Testis (tissue), 3 donors: ENCODE data around the gene EIF3M. TPM values are rescaled to one million over a fixed set of nuclear protein-coding genes. Genes with fewer than 3 reads are reported as not detected.

Source experiments
- DNase-seq: peaks from one replicate; pipeline ENCODE4 v3.0.0-alpha.2; 2019
- H3K27ac ChIP-seq, 2 donors: fragments of 200-600 bp; sonication (generic); one replicate each; pipeline ENCODE4 v1.5.1; 2019
- H3K27me3 ChIP-seq: fragments of 200-600 bp; sonication (generic); one replicate; pipeline ENCODE4 v1.5.1; 2019
- H3K36me3 ChIP-seq: fragments of 200-600 bp; sonication (generic); one replicate; pipeline ENCODE4 v1.5.1; 2017; ENCODE audit warnings: low read depth; ENCODE audit errors: missing control alignments
- H3K4me1 ChIP-seq: fragments of 200-600 bp; sonication (generic); one replicate; pipeline ENCODE4 v1.5.1; 2019
- H3K4me3 ChIP-seq, 2 donors: fragments of 200-600 bp; sonication (generic); one replicate each; pipeline ENCODE4 v1.5.1; 2017 to 2019
- H3K9me3 ChIP-seq: fragments of 200-600 bp; sonication (generic); one replicate; pipeline ENCODE4 v1.5.1; 2017
- POLR2A ChIP-seq: fragments of 450-650 bp; IDR thresholded peaks from one replicate; pipeline ENCODE4 v1.6.1; 2017; ENCODE audit warnings: antibody characterized with exemption, mild to moderate bottlenecking, moderate library complexity
- WGBS, 2 donors: methylation state at CpG; one replicate each; pipeline ENCODE4 v1.1.5; 2018; 5-methylcytosine and 5-hydroxymethylcytosine counted together
- intact Hi-C: fragments of 100-400 bp; cut with DNase I; formaldehyde crosslinking; loops from one replicate; pipeline ENCODE4 v1.15.1; 2023; ENCODE audit warnings: low total_unique reads
- polyA plus RNA-seq: library from polyadenylated mRNA; stranded (reverse); fragments of 350-450 nt; fragmentation: Illumina TruSeq; extraction: RNeasy Lipid Tissue Mini Kit (QIAGEN cat#74804); gene quantifications from one replicate; pipeline ENCODE4 v1.2.3, GENCODE V29; 2014; ENCODE audit warnings: low read depth, low replicate concordance; ENCODE audit not compliant: insufficient read depth
- total RNA-seq, 2 donors: library from RNA; depleted of rRNA; stranded (reverse); fragments of >200 nt; gene quantifications; one replicate each; pipeline ENCODE4 v1.2.3, GENCODE V29; 2016
- TF ChIP-seq, protein P1 (sequence below), 3 experiments: fragments of 450-650 bp in 2 of 3; fragments of 200-600 bp in 1 of 3; sonication (generic) in 1 of 3; IDR thresholded peaks; one replicate each; pipeline ENCODE4 v1.5.1; 2016 to 2019; ENCODE audit warnings: antibody characterized with exemption in 3 of 3, mild to moderate bottlenecking in 2 of 3, moderate library complexity in 1 of 3

EIF3M gene
- total and polyA plus RNA-seq, 3 donors from 2014 or later, result 221 to 369 (median 228) TPM

DNA sequence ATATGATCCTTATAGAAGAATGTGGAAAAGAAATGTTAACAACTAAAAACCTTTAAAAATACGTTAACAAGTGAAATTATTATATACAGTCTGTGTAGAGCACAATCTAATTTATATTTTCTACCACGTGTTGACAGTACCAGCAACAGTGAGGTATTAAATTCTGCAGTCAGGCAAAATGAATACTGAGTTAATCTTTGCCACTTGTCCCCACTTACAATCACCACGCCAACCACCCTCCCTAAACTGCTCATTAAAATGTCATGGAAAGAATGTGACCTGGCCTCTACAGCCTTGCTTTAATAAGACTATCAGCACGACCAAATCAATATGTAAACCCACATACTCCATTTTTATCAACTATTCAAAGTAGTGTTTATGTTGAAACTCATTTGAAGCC lies 28.5 kb upstream of the EIF3M start:
- Histone ChIP-seq H3K9me3 (no peaks in the 10 kb centered on the region), H3K27me3 (no peaks in the 10 kb centered on the region), H3K27ac (no peak overlapping the region), H3K4me1 (no peaks in the 10 kb centered on the region), H3K36me3 (no peaks in the 10 kb centered on the region), H3K4me3 (no peak overlapping the region)
- no peak for DNase-seq
- TF ChIP-seq, protein P1, sequence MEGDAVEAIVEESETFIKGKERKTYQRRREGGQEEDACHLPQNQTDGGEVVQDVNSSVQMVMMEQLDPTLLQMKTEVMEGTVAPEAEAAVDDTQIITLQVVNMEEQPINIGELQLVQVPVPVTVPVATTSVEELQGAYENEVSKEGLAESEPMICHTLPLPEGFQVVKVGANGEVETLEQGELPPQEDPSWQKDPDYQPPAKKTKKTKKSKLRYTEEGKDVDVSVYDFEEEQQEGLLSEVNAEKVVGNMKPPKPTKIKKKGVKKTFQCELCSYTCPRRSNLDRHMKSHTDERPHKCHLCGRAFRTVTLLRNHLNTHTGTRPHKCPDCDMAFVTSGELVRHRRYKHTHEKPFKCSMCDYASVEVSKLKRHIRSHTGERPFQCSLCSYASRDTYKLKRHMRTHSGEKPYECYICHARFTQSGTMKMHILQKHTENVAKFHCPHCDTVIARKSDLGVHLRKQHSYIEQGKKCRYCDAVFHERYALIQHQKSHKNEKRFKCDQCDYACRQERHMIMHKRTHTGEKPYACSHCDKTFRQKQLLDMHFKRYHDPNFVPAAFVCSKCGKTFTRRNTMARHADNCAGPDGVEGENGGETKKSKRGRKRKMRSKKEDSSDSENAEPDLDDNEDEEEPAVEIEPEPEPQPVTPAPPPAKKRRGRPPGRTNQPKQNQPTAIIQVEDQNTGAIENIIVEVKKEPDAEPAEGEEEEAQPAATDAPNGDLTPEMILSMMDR (IDR thresholded peaks at IDR 0.05), result no peak
- TF ChIP-seq POLR2A, result no peak
- 63 to 70% methylated on average over 4 of the region's 4 CpGs for WGBS, 2 donors
- intact Hi-C loops, result no loop called here

DNA sequence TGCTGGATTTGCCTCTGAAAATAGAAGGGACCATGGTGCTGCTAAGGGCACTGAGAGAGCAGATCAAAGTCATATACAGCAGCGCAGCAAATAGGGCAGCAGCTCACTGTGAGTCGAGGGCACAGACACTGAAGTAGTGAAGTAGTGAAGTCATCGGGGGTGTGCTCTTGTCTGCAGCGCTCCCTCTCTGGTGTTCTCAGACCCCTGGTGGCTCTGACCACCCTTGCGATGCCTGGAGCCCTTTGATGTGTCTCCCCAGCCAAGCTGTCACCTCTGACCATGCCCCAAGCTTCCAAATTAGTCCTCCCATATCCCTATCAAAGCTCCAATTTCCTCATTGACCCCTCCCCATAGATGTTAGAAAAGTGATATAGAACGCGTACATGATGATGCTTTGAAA lies 27.7 kb upstream of the EIF3M start:
- intact Hi-C loops, result no loop called here
- Histone ChIP-seq H3K27me3 (no peaks in the 10 kb centered on the region), H3K4me3 (no peak overlapping the region), H3K9me3 (no peaks in the 10 kb centered on the region), H3K4me1 (no peaks in the 10 kb centered on the region), H3K27ac (no peak overlapping the region), H3K36me3 (no peaks in the 10 kb centered on the region)
- DNase-seq, result no peak
- no peak for TF ChIP-seq POLR2A
- 81 to 86% methylated on average over 7 of the region's 7 CpGs for WGBS, 2 donors

DNA sequence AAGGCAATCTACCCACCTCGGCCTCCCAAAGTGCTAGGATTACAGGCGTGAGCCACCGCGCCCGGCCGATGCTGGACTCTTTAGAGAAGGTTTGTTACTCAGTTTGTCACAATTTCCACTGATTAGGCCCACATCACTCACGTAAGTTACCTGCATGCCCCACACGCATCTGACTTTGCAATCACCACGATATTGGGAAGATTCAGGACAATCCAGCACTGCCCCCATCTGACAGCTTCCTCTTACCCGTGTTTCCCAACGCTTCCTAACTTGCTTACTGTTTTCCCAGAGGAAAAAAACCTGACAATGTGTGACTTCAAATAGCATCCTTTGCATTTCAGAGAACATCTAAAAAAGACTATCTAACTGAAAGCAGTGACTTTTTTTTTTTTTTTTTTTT lies 21.8 kb upstream of the EIF3M start:
- Histone ChIP-seq H3K9me3 (no peaks in the 10 kb centered on the region), H3K4me3 (no peak overlapping the region), H3K4me1 (no peaks in the 10 kb centered on the region), H3K27me3 (no peaks in the 10 kb centered on the region), H3K36me3 (no peaks in the 10 kb centered on the region), H3K27ac (no peak overlapping the region)
- DNase-seq, result no peak
- TF ChIP-seq, protein P1 (IDR thresholded peaks at IDR 0.05), result no peak
- no peak for TF ChIP-seq POLR2A
- intact Hi-C loops, result no loop called here
- 84 to 88% methylated on average over 11 of the region's 11 CpGs for WGBS, 2 donors

DNA sequence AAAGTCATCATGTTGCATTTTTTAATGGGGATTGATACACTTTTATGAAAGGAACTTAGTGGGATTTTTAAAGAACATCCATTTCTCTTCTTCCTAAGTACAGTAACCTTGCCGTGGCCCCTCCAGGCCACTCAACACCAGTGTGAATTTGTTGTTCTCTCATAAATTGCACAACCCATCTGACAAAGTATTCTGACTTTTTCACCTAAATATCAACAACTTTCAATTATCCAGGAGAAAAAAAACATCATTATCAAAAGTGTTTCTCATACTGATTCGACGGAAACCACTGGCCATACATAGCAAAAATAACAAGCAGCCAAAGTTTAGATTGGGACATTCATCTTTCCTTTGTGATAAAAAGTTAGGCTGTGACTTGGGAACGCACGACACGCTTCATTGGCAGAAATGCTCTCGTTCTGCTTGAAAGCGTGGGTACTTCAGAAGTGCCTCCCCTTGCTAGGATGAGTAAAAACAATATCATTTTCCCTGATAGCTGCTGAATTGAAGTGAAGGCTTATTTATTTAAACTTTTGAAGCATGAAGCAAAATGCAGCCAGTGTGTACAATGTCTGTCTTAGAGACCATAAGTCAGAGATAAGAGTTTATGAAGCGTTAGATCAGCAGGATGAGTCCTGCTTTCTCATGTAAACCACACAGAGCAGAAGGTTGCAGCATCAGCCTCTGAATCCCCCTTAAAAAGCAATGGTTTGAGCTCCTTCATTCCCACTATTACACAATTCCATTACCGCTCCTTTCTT lies 20.6 kb upstream of the EIF3M start:
- intact Hi-C loops, result no loop called here

DNA sequence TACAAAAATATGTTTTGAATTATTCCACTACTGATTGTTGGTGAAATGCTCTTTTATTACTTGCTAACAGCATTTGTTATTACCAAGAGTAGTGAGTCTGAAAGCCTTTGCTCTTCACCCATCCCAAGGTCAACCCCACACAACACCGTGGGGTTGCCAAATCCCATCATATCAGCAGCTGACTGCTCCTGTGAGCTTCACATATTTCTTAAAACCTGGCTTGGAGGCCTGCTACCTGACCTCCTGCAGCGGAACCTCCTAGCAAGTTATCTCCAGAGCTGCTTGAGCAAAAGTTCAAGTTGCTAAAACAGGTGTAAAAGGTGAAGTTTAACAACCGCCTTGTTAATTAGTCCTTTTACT lies 20.1 kb upstream of the EIF3M start:
- no peak overlapping the region for H3K27ac ChIP-seq
- H3K36me3 ChIP-seq, result no peaks in the 10 kb centered on the region
- H3K4me1 ChIP-seq, result no peaks in the 10 kb centered on the region
- H3K27me3 ChIP-seq, result no peaks in the 10 kb centered on the region
- DNase-seq, result no peak
- H3K4me3 ChIP-seq, result no peak overlapping the region
- 49 to 64% methylated on average over 3 of the region's 3 CpGs for WGBS, 2 donors
- no peak for TF ChIP-seq POLR2A
- TF ChIP-seq, protein P1 (IDR thresholded peaks at IDR 0.05), result no peak
- intact Hi-C loops, result no loop called here
- H3K9me3 ChIP-seq, result no peaks in the 10 kb centered on the region

More for the DNA sequence above, 20.6 kb upstream of the EIF3M start:
- no peak for DNase-seq
- H3K4me3 ChIP-seq, result no peak overlapping the region
- no peaks in the 10 kb centered on the region for H3K9me3 ChIP-seq
- 58 to 59% methylated on average over 10 of the region's 10 CpGs for WGBS, 2 donors
- H3K27me3 ChIP-seq, result no peaks in the 10 kb centered on the region
- no peak overlapping the region for H3K27ac ChIP-seq
- TF ChIP-seq, protein P1 (IDR thresholded peaks at IDR 0.05), result no peak
- no peak for TF ChIP-seq POLR2A
- H3K4me1 ChIP-seq, result no peaks in the 10 kb centered on the region
- no peaks in the 10 kb centered on the region for H3K36me3 ChIP-seq
